Mesothelial cell of epicardium (in vitro differentiated cells): ENCODE results near the gene KCNAB1. TPM values are rescaled to one million over a fixed set of nuclear protein-coding genes. Genes with fewer than 3 reads are reported as not detected.

Source experiments
- DNase-seq, 2 experiments: peaks; one replicate each; pipeline ENCODE4 v3.0.0; 2021; ENCODE audit warnings: low spot score in 2 of 2; ENCODE audit not compliant: unreplicated experiment in 2 of 2
- H3K27ac Mint-ChIP-seq: 2 replicates; pipeline ENCODE4 v1.8.0; 2021; ENCODE audit warnings: mixed read lengths
- H3K27me3 Mint-ChIP-seq: 2 replicates; pipeline ENCODE4 v1.8.0; 2021; ENCODE audit warnings: low read depth, mixed read lengths
- H3K36me3 Mint-ChIP-seq: 2 replicates; pipeline ENCODE4 v1.8.0; 2021; ENCODE audit warnings: mixed read lengths
- H3K4me1 Mint-ChIP-seq: 2 replicates; pipeline ENCODE4 v1.8.0; 2021; ENCODE audit warnings: mixed read lengths
- H3K4me3 Mint-ChIP-seq: 2 replicates; pipeline ENCODE4 v1.8.0; 2021; ENCODE audit warnings: mild to moderate bottlenecking, moderate library complexity, mixed read lengths
- H3K9me3 Mint-ChIP-seq: 2 replicates; pipeline ENCODE4 v1.8.0; 2021; ENCODE audit warnings: mixed read lengths
- CTCF ChIP-seq: fragments of 200-600 bp; sonication (generic); IDR thresholded peaks from one replicate; pipeline ENCODE4 v1.5.0; 2021; ENCODE audit warnings: antibody characterized with exemption; ENCODE audit not compliant: unreplicated experiment
- total RNA-seq: library from RNA; stranded (reverse); gene quantifications from 3 replicates; pipeline ENCODE4 v1.2.1, GENCODE V29; 2021

Gene KCNAB1
- total RNA-seq, 1 donor from 2014 or later: 3.7 TPM

- no peak for TF ChIP-seq CTCF
- Mint-ChIP-seq H3K36me3 (no peaks in the 10 kb centered on the region), H3K4me1 (peaks cover 85% of the 10 kb centered on the region), H3K27ac (peak overlapping the region; percentile 68), H3K4me3 (no peak overlapping the region), H3K27me3 (no peaks in the 10 kb centered on the region), H3K9me3 (no peaks in the 10 kb centered on the region)
- DNase-seq: no peak
These were observed 339.1 kb downstream of the KCNAB1 start for GRCh38 chr3:156459434-156459833.

- H3K4me1 Mint-ChIP-seq: peaks cover 83% of the 10 kb centered on the region
- TF ChIP-seq CTCF: no peak
- H3K27ac Mint-ChIP-seq: no peak overlapping the region
- H3K4me3 Mint-ChIP-seq: no peak overlapping the region
- H3K9me3 Mint-ChIP-seq: no peaks in the 10 kb centered on the region
- no peaks in the 10 kb centered on the region for H3K27me3 Mint-ChIP-seq
- no peaks in the 10 kb centered on the region for H3K36me3 Mint-ChIP-seq
- no peak for DNase-seq
These were observed 339.8 kb downstream of the KCNAB1 start for GRCh38 chr3:156460206-156460611.

DNA sequence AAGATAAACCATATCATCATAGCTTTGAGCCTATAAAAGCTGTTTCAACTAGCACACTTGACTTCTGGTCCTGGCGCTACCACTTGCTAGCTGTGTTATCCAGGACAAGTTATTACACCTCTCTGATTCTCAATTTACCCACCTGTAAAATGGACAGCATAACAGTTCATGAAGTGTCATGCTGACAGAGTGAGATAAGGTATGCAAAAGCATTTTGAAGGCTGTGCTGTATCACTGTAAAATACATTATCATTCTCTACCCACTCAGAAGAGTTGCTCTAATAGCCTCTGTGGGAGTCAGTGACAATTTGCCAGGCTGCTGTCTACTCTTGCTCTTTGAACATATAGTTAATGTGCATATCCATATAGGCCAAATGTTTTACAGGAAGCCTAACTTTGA, 341.5 kb downstream of the KCNAB1 start:
- no peak for DNase-seq
- Mint-ChIP-seq H3K9me3 (no peaks in the 10 kb centered on the region), H3K27ac (no peak overlapping the region), H3K4me3 (no peak overlapping the region), H3K4me1 (peaks cover 76% of the 10 kb centered on the region), H3K36me3 (no peaks in the 10 kb centered on the region), H3K27me3 (no peaks in the 10 kb centered on the region)
- TF ChIP-seq CTCF: no peak

- H3K4me1 Mint-ChIP-seq: peaks cover 68% of the 10 kb centered on the region
- H3K36me3 Mint-ChIP-seq: no peaks in the 10 kb centered on the region
- DNase-seq: no peak
- TF ChIP-seq CTCF: no peak
- no peaks in the 10 kb centered on the region for H3K9me3 Mint-ChIP-seq
- peak overlapping the region; percentile 71 for H3K27ac Mint-ChIP-seq
- H3K27me3 Mint-ChIP-seq: no peaks in the 10 kb centered on the region
- H3K4me3 Mint-ChIP-seq: no peak overlapping the region
These were observed 342.7 kb downstream of the KCNAB1 start for GRCh38 chr3:156463123-156463522.

DNA sequence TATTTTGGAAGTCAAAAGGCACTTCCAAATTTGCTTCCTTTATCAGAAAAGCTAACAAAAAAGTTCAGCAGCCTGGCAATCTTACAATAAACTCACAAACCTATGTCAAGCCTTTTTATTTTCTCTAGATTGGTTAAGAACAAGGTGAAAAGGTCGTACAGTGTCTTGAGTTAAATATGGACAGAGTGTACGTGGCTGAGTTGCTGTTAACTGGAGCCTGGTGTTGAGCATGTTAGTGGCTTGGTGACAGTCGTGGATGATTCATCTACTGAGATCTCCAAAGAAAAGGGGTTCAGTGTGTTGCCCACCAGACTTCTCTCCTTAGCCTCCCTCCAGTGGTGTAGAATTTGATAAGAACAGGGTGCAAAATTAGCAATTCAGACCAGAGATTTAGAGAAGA, 344.8 kb downstream of the KCNAB1 start:
- no peak for DNase-seq
- no peak for TF ChIP-seq CTCF

GRCh38 chr3:156469456-156469855, 349.1 kb downstream of the KCNAB1 start:
- DNase-seq: no peak

More for the DNA sequence above, 344.8 kb downstream of the KCNAB1 start:
- H3K27me3 Mint-ChIP-seq: no peaks in the 10 kb centered on the region
- H3K27ac Mint-ChIP-seq: peak overlapping the region; percentile 88
- H3K4me1 Mint-ChIP-seq: peaks cover 68% of the 10 kb centered on the region
- no peaks in the 10 kb centered on the region for H3K36me3 Mint-ChIP-seq
- H3K9me3 Mint-ChIP-seq: no peaks in the 10 kb centered on the region
- no peak overlapping the region for H3K4me3 Mint-ChIP-seq

More at GRCh38 chr3:156469456-156469855, 349.1 kb downstream of the KCNAB1 start:
- Mint-ChIP-seq H3K9me3 (no peaks in the 10 kb centered on the region), H3K27ac (peak overlapping the region; percentile 80), H3K36me3 (no peaks in the 10 kb centered on the region), H3K4me1 (peaks cover 61% of the 10 kb centered on the region), H3K27me3 (no peaks in the 10 kb centered on the region), H3K4me3 (no peak overlapping the region)
- no peak for TF ChIP-seq CTCF
